HepG2 (cell line): ENCODE measurements around the gene MARS1. TPM values are rescaled to one million over a fixed set of nuclear protein-coding genes. Genes with fewer than 3 reads are reported as not detected.

Source experiments
- ATAC-seq: fragments of 200-7000 bp; cut with Tn5 transposase; 3 replicates; pipeline ENCODE4 v1.9.1; 2020; ENCODE audit warnings: mild to moderate bottlenecking, moderate library complexity
- BruUV-seq: library from RNA; stranded (reverse); fragments of 400-500 nt; replicated peaks from 2 replicates; lab custom pipeline; 2021; lab: Mats Ljungman, UMichigan
- CTCF ChIA-PET: fragments of 300-600 bp; formaldehyde crosslinking; extraction: SDS; loops from one replicate; lab custom pipeline; 2021; ENCODE audit warnings: low total read pairs, inconsistent platforms, low intra/inter-chr PET ratio; lab: Yijun Ruan, JAX
- POLR2A ChIA-PET: fragments of 350-600 bp; sonication (Branson Sonifier 250); formaldehyde crosslinking; loops from one replicate; lab custom pipeline; 2020; ENCODE audit warnings: antibody characterized with exemption, inconsistent platforms; lab: Yijun Ruan, JAX
- DNase-seq: peaks from one replicate; pipeline ENCODE4 v3.0.0-alpha.2; 2015; ENCODE audit warnings: low spot score
- FAIRE-seq: peaks from 3 replicates; lab custom pipeline; 2011; peaks lifted over from hg19 to GRCh38; lab: Jason Lieb, UNC
- H2AFZ ChIP-seq: one replicate; pipeline ENCODE4 v1.6.1; 2011; ENCODE audit warnings: low read length, inconsistent platforms
- H3K27ac ChIP-seq: fragments of 300-600 bp; 3 replicates; pipeline ENCODE4 v1.8.0; 2011; ENCODE audit warnings: mixed run types, mild to moderate bottlenecking, mixed read lengths, low read length, inconsistent platforms; ENCODE audit not compliant: insufficient read depth; ENCODE audit errors: extremely low read length
- H3K27me3 ChIP-seq, 2 experiments: fragments of 200-600 bp in 1 of 2; 2 replicates in 1 of 2; 3 replicates in 1 of 2; pipeline versions ENCODE4 v1.6.0 to v1.8.0; 2011; ENCODE audit warnings: low read length in 2 of 2, mild to moderate bottlenecking in 2 of 2, moderate library complexity in 2 of 2, inconsistent platforms in 1 of 2; ENCODE audit not compliant: insufficient read depth in 2 of 2, control insufficient read depth in 1 of 2
- H3K36me3 ChIP-seq, 2 experiments: fragments of 200-600 bp in 1 of 2; replicated peaks in 1 of 2; 2 replicates in 1 of 2; 3 replicates in 1 of 2; pipeline versions ENCODE4 v1.5.1 to v1.8.0; 2011; ENCODE audit warnings: low read length in 2 of 2, inconsistent platforms in 1 of 2; ENCODE audit not compliant: insufficient read depth in 2 of 2, control insufficient read depth in 1 of 2
- H3K4me1 ChIP-seq: 2 replicates; pipeline ENCODE4 v1.5.1; 2012; ENCODE audit warnings: low read length, inconsistent platforms; ENCODE audit not compliant: insufficient read depth
- H3K4me2 ChIP-seq: 2 replicates; pipeline ENCODE4 v1.6.0; 2011; ENCODE audit warnings: low read depth, low read length, inconsistent platforms
- H3K4me3 ChIP-seq, 3 experiments: fragments of 200-600 bp in 1 of 3; sonication (generic), shearing (Covaris generic) in 1 of 3; replicated peaks in 1 of 3; 2 replicates each; pipeline ENCODE4 v1.5.1; 2011 to 2016; ENCODE audit warnings: low read length in 3 of 3, inconsistent platforms in 2 of 3, low read depth in 2 of 3, mild to moderate bottlenecking in 2 of 3, control low read depth in 1 of 3, mixed read lengths in 1 of 3; ENCODE audit not compliant: insufficient read depth in 1 of 3
- H3K79me2 ChIP-seq: one replicate; pipeline ENCODE4 v1.6.1; 2011; ENCODE audit warnings: low read length, inconsistent platforms; ENCODE audit not compliant: insufficient read depth
- H3K9ac ChIP-seq: 2 replicates; pipeline ENCODE4 v1.6.0; 2011; ENCODE audit warnings: mild to moderate bottlenecking, low read depth, low read length, inconsistent platforms; ENCODE audit not compliant: insufficient read depth
- H3K9me3 ChIP-seq: 2 replicates; pipeline ENCODE4 v1.5.1; 2012; ENCODE audit warnings: mild to moderate bottlenecking, low read length
- H4K20me1 ChIP-seq: 2 replicates; pipeline ENCODE4 v1.6.0; 2011; ENCODE audit warnings: inconsistent platforms, mild to moderate bottlenecking, low read length, moderate library complexity; ENCODE audit not compliant: insufficient read depth
- GLI4 ChIP-seq: sonication (generic); formaldehyde crosslinking; IDR thresholded peaks from 2 replicates; pipeline ENCODE4 v1.5.1; 2020; ENCODE audit warnings: missing genetic modification reagents, mild to moderate bottlenecking, moderate library complexity, borderline replicate concordance
- IKZF4 ChIP-seq: sonication (generic); formaldehyde crosslinking; IDR thresholded peaks from 2 replicates; pipeline ENCODE4 v1.5.1; 2020; ENCODE audit warnings: borderline replicate concordance, mild to moderate bottlenecking, low read depth, missing genetic modification reagents; ENCODE audit errors: not compliant biosample characterization
- IRF2 ChIP-seq: IDR thresholded peaks from 2 replicates; pipeline ENCODE4 v1.6.1; 2018; ENCODE audit warnings: missing genetic modification reagents, missing compliant biosample characterization
- REST ChIP-seq, 2 experiments: IDR thresholded peaks; 2 replicates each; pipeline ENCODE4 v1.6.1; 2011 to 2012; ENCODE audit warnings: low read length in 2 of 2, borderline replicate concordance in 1 of 2, low read depth in 1 of 2, mild to moderate bottlenecking in 1 of 2, moderate library complexity in 1 of 2
- SOX13 ChIP-seq, 3 experiments: fragments of 450-650 bp in 1 of 3; sonication (generic) in 1 of 3; formaldehyde crosslinking in 1 of 3; IDR thresholded peaks in 2 of 3; conservative IDR thresholded peaks in 1 of 3; 2 replicates each; pipeline versions ENCODE4 v1.5.0 to v1.6.1; 2016 to 2020; ENCODE audit warnings: antibody characterized with exemption in 1 of 3, mild to moderate bottlenecking in 1 of 3, missing compliant biosample characterization in 1 of 3, missing genetic modification reagents in 1 of 3, moderate library complexity in 1 of 3
- TOE1 ChIP-seq: sonication (generic); formaldehyde crosslinking; IDR thresholded peaks from 2 replicates; pipeline ENCODE4 v1.4.0; 2020; ENCODE audit warnings: mild to moderate bottlenecking, missing genetic modification reagents
- ZFP37 ChIP-seq: sonication (generic); formaldehyde crosslinking; IDR thresholded peaks from 2 replicates; pipeline ENCODE4 v1.4.0; 2020; ENCODE audit warnings: missing genetic modification reagents, borderline replicate concordance
- ZFP41 ChIP-seq: sonication (generic); formaldehyde crosslinking; IDR thresholded peaks from 2 replicates; pipeline ENCODE4 v1.4.0; 2020; ENCODE audit warnings: mild to moderate bottlenecking, missing genetic modification reagents, borderline replicate concordance
- ZKSCAN8 ChIP-seq: IDR thresholded peaks from 2 replicates; pipeline ENCODE4 v1.6.1; 2016; ENCODE audit warnings: borderline replicate concordance, missing genetic modification reagents, missing compliant biosample characterization
- ZNF280D ChIP-seq: sonication (generic); formaldehyde crosslinking; IDR thresholded peaks from 2 replicates; pipeline ENCODE4 v1.5.1; 2020; ENCODE audit warnings: mild to moderate bottlenecking, missing genetic modification reagents
- ZNF292 ChIP-seq: sonication (generic); formaldehyde crosslinking; IDR thresholded peaks from 2 replicates; pipeline ENCODE4 v1.8.1; 2022; ENCODE audit warnings: mild to moderate bottlenecking, low read depth, missing genetic modification reagents, borderline replicate concordance
- ZSCAN20 ChIP-seq: sonication (generic); formaldehyde crosslinking; IDR thresholded peaks from 2 replicates; pipeline ENCODE4 v1.4.0; 2020; ENCODE audit warnings: missing genetic modification reagents, mild to moderate bottlenecking, borderline replicate concordance
- WGBS: methylation state at CpG from one replicate; pipeline ENCODE4 v1.1.6; 2017; ENCODE audit warnings: low lambda C conversion rate; 5-methylcytosine and 5-hydroxymethylcytosine counted together
- in situ Hi-C: cut with HindIII; loops from 2 replicates; pipeline ENCODE4 v1.10.0; 2017; ENCODE audit warnings: low pct_unique_long_range_greater_than_20kb; ENCODE audit not compliant: extremely low pct_ligation_motif_present
- intact Hi-C: fragments of 100-400 bp; cut with micrococcal nuclease; formaldehyde crosslinking; loops from one replicate; pipeline ENCODE4 v1.10.0; 2022; ENCODE audit not compliant: unreplicated experiment
- polyA plus RNA-seq, 8 experiments: library from polyadenylated mRNA; depleted of rRNA in 3 of 8; stranded (reverse) in 7 of 8; unstranded in 1 of 8; fragments of >200 nt; fragmentation: Illumina TruSeq in 4 of 8; extraction: Trizol in 4 of 8; gene quantifications; 2 replicates each; pipeline versions ENCODE4 v1.2.1 to v1.2.3, GENCODE V29; 2011 to 2016; ENCODE audit warnings: low read depth in 4 of 8, missing spikeins in 1 of 8, mixed read lengths in 1 of 8; ENCODE audit not compliant: insufficient read depth in 1 of 8
- total RNA-seq, 5 experiments: library from RNA; depleted of rRNA; stranded (reverse); fragments of >200 nt; fragmentation: Illumina TruSeq; extraction: Trizol; gene quantifications; 2 replicates each; pipeline ENCODE4 v1.2.3, GENCODE V29; 2016; ENCODE audit warnings: low read depth in 1 of 5
- TF ChIP-seq, protein P1 (sequence below): sonication (generic); formaldehyde crosslinking; IDR thresholded peaks from 2 replicates; pipeline ENCODE4 v1.8.1; 2023; ENCODE audit warnings: mild to moderate bottlenecking, inconsistent platforms, moderate library complexity, missing genetic modification reagents, borderline replicate concordance

The MARS1 gene
- total and polyA plus RNA-seq, 2 of the 13 experiments (the other 11 are each of a cell fraction or from before 2014, with no cell fraction given), result 115 to 181 TPM

- H3K4me2 ChIP-seq, result peak overlapping the region; percentile 81
- BruUV-seq, result no TSS peak
- peaks cover 20% of the 10 kb centered on the region for H3K79me2 ChIP-seq
- TF ChIP-seq ZKSCAN8 (CRISPR knock-in tag), result no peak
- no peak for TF ChIP-seq GLI4 (CRISPR knock-in tag)
- TF ChIP-seq SOX13 (IDR thresholded peaks at IDR 0.05), result no peak
- no peak for TF ChIP-seq SOX13 (CRISPR knock-in tag; conservative IDR thresholded peaks at IDR 0.05 in 1 of 2, IDR thresholded peaks at IDR 0.05 in 1 of 2)
- no peak for TF ChIP-seq ZNF292
- TF ChIP-seq TOE1 (CRISPR knock-in tag), result no peak
- TF ChIP-seq, protein P1, sequence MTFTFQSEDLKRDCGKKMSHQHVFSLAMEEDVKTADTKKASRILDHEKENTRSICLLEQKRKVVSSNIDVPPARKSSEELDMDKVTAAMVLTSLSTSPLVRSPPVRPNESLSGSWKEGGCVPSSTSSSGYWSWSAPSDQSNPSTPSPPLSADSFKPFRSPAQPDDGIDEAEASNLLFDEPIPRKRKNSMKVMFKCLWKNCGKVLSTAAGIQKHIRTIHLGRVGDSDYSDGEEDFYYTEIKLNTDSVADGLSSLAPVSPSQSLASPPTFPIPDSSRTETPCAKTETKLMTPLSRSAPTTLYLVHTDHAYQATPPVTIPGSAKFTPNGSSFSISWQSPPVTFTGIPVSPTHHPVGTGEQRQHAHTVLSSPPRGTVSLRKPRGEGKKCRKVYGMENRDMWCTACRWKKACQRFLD (CRISPR knock-in tag), result no peak
- TF ChIP-seq ZFP37 (CRISPR knock-in tag), result no peak
- no peak for TF ChIP-seq REST (IDR thresholded peaks at IDR 0.05; ENCODE audit: borderline replicate concordance in 1 of 2, low read depth in 1 of 2, low read length in 2 of 2)
- TF ChIP-seq ZFP41 (CRISPR knock-in tag), result no peak
- no peak for TF ChIP-seq ZNF280D (CRISPR knock-in tag)
- TF ChIP-seq ZSCAN20 (CRISPR knock-in tag), result no peak
- TF ChIP-seq IRF2 (CRISPR knock-in tag), result no peak
- no peak for TF ChIP-seq IKZF4 (CRISPR knock-in tag)
- TF ChIP-seq, all 625 proteins: peak for 0
- Histone ChIP-seq H3K9me3 (no peaks in the 10 kb centered on the region), H3K4me3 (peak overlapping the region in 2 of 3 experiments; percentile 57 to 75; a peak in 3 of 6 replicates), H2AFZ (no peak overlapping the region), H4K20me1 (no peaks in the 10 kb centered on the region), H3K27me3 (peaks cover 1 to 27% of the 10 kb centered on the region in 2 experiments; a peak in 3 of 5 replicates), H3K4me1 (peaks cover 61% of the 10 kb centered on the region), H3K27ac (no peak overlapping the region), H3K36me3 (no peaks in the 10 kb centered on the region), H3K9ac (no peak overlapping the region)
- no peak for ATAC-seq
- no peak for FAIRE-seq
- in situ Hi-C loops (no loop called here), intact Hi-C loops (no loop called here)
- DNase-seq, result no peak
- ChIA-PET CTCF (interaction anchor here (1.3 kb wide), 1 partner anchor 34 kb away, joined by 4 read pairs; no protein-coding TSS in a partner anchor), POLR2A (no interaction called here)
- WGBS, result 25% methylated on average over 13 of the region's 13 CpGs
Observed at GRCh38 chr12:57549203-57549908, 61.5 kb downstream of the MARS1 start.
